Thoracic aorta (tissue), 2 donors: ENCODE measurements around the gene TRMT13. TPM values are rescaled to one million over a fixed set of nuclear protein-coding genes. Genes with fewer than 3 reads are reported as not detected.

Experiments used
- ATAC-seq: fragments of 150-250 bp; one replicate; pipeline ENCODE4 v1.8.0; 2017; ENCODE audit warnings: low read depth; ENCODE audit not compliant: insufficient number of reproducible peaks, low FRiP score
- DNase-seq: peaks from one replicate; pipeline ENCODE4 v3.0.0-alpha.2; 2020; ENCODE audit warnings: low spot score
- H3K27ac ChIP-seq, 2 donors: fragments of 200-600 bp; sonication (generic); 1 replicate in 1 of 2; 2 replicates in 1 of 2; pipeline ENCODE4 v1.5.1; 2016; ENCODE audit warnings: mild to moderate bottlenecking in 2 of 2, moderate library complexity in 2 of 2
- H3K27me3 ChIP-seq: fragments of 200-600 bp; sonication (generic); replicated peaks from 2 replicates; pipeline ENCODE4 v1.6.0; 2016; ENCODE audit warnings: mild to moderate bottlenecking; ENCODE audit not compliant: insufficient read depth
- H3K36me3 ChIP-seq: fragments of 200-600 bp; sonication (generic); one replicate; pipeline ENCODE4 v1.5.1; 2016
- H3K4me1 ChIP-seq, 2 donors: fragments of 200-600 bp; sonication (generic); 1 replicate in 1 of 2; 2 replicates in 1 of 2; pipeline versions ENCODE4 v1.5.1 to v1.6.0; 2016; ENCODE audit warnings: low read depth in 2 of 2, mild to moderate bottlenecking in 1 of 2; ENCODE audit not compliant: control insufficient read depth in 1 of 2
- H3K4me3 ChIP-seq: fragments of 200-600 bp; sonication (generic); 2 replicates; pipeline ENCODE4 v1.5.1; 2016; ENCODE audit warnings: mild to moderate bottlenecking
- H3K9me3 ChIP-seq: fragments of 200-600 bp; sonication (generic); 2 replicates; pipeline ENCODE4 v1.5.1; 2016
- CTCF ChIP-seq: fragments of 200-600 bp; sonication (generic); IDR thresholded peaks from one replicate; pipeline ENCODE4 v1.5.1; 2019; ENCODE audit warnings: antibody characterized with exemption
- total RNA-seq, 2 donors: library from RNA; depleted of rRNA; stranded (reverse); fragments of >200 nt; gene quantifications; one replicate each; pipeline versions ENCODE4 v1.1.0 to v1.2.3, GENCODE V29; 2016

The TRMT13 gene
- total RNA-seq, 2 donors from 2014 or later = 11.4 to 11.7 TPM

- peaks cover 42% of the 10 kb centered on the region for H3K36me3 ChIP-seq
These were observed 8.2 kb downstream of the TRMT13 start for GRCh38 chr1:100141192-100141591.

GRCh38 chr1:100142343-100142742 lies 9.4 kb downstream of the TRMT13 start:
- no peak overlapping the region for H3K27ac ChIP-seq
- no peaks in the 10 kb centered on the region for H3K27me3 ChIP-seq
- H3K4me3 ChIP-seq = no peak overlapping the region
- no peaks in the 10 kb centered on the region for H3K4me1 ChIP-seq
- DNase-seq (no peak), ATAC-seq (no peak)
- H3K36me3 ChIP-seq = peaks cover 45% of the 10 kb centered on the region
- H3K9me3 ChIP-seq = no peaks in the 10 kb centered on the region
- no peak for TF ChIP-seq CTCF

More at GRCh38 chr1:100141192-100141591, 8.2 kb downstream of the TRMT13 start:
- no peaks in the 10 kb centered on the region for H3K9me3 ChIP-seq
- TF ChIP-seq CTCF = no peak
- H3K4me3 ChIP-seq = no peak overlapping the region
- ATAC-seq = no peak
- no peaks in the 10 kb centered on the region for H3K27me3 ChIP-seq
- H3K4me1 ChIP-seq = no peaks in the 10 kb centered on the region
- H3K27ac ChIP-seq = no peak overlapping the region
- DNase-seq = no peak

- no peak for ATAC-seq
These were observed 12.2 kb downstream of the TRMT13 start for GRCh38 chr1:100145116-100145515.

GRCh38 chr1:100146958-100147357 lies 14.0 kb downstream of the TRMT13 start:
- TF ChIP-seq CTCF = no peak
- H3K36me3 ChIP-seq = peaks cover 35% of the 10 kb centered on the region
- ATAC-seq (no peak), DNase-seq (no peak)
- no peaks in the 10 kb centered on the region for H3K4me1 ChIP-seq
- no peak overlapping the region for H3K27ac ChIP-seq
- no peak overlapping the region for H3K4me3 ChIP-seq
- no peaks in the 10 kb centered on the region for H3K9me3 ChIP-seq
- no peaks in the 10 kb centered on the region for H3K27me3 ChIP-seq

More at GRCh38 chr1:100145116-100145515, 12.2 kb downstream of the TRMT13 start:
- Histone ChIP-seq H3K36me3 (peaks cover 44% of the 10 kb centered on the region), H3K9me3 (no peaks in the 10 kb centered on the region), H3K27ac (no peak overlapping the region), H3K27me3 (no peaks in the 10 kb centered on the region), H3K4me1 (no peaks in the 10 kb centered on the region), H3K4me3 (no peak overlapping the region)
- DNase-seq = no peak
- TF ChIP-seq CTCF = no peak

- DNase-seq = no peak
- Histone ChIP-seq H3K4me3 (no peak overlapping the region), H3K9me3 (no peaks in the 10 kb centered on the region), H3K27ac (no peak overlapping the region), H3K4me1 (no peaks in the 10 kb centered on the region), H3K27me3 (no peaks in the 10 kb centered on the region), H3K36me3 (peaks cover 35% of the 10 kb centered on the region)
- no peak for TF ChIP-seq CTCF
- no peak for ATAC-seq
These were observed 14.9 kb downstream of the TRMT13 start for GRCh38 chr1:100147875-100148274.
